Right atrium auricular region (tissue), 2 donors: ENCODE results near the gene APOLD1. TPM values are rescaled to one million over a fixed set of nuclear protein-coding genes. Genes with fewer than 3 reads are reported as not detected.
A peak's percentile ranks its signal among the peaks of the same experiment; 100 is the strongest.

Experiments used
- DNase-seq: peaks from one replicate; pipeline ENCODE4 v3.0.0-alpha.2; 2019; ENCODE audit warnings: low spot score
- H3K27ac ChIP-seq, 2 donors: fragments of 200-600 bp; sonication (generic); 1 replicate in 1 of 2; 2 replicates in 1 of 2; pipeline ENCODE4 v1.5.1; 2016 to 2019
- H3K27me3 ChIP-seq, 2 donors: fragments of 200-600 bp; sonication (generic); one replicate each; pipeline versions ENCODE4 v1.5.1 to v1.6.0; 2017 to 2019
- H3K36me3 ChIP-seq: fragments of 200-600 bp; sonication (generic); one replicate; pipeline ENCODE4 v1.5.1; 2016
- H3K4me1 ChIP-seq, 2 donors: fragments of 200-600 bp; sonication (generic); one replicate each; pipeline versions ENCODE4 v1.5.1 to v1.6.0; 2017 to 2019
- H3K4me3 ChIP-seq, 2 donors: fragments of 200-600 bp; sonication (generic); 1 replicate in 1 of 2; 2 replicates in 1 of 2; pipeline ENCODE4 v1.5.1; 2017 to 2019; ENCODE audit warnings: mild to moderate bottlenecking in 1 of 2, moderate library complexity in 1 of 2
- H3K9me3 ChIP-seq, 2 donors: fragments of 200-600 bp; sonication (generic); one replicate each; pipeline ENCODE4 v1.5.1; 2019
- CTCF ChIP-seq, 2 donors: fragments of 200-600 bp; sonication (generic); IDR thresholded peaks; one replicate each; pipeline ENCODE4 v1.5.1; 2019; ENCODE audit warnings: antibody characterized with exemption in 2 of 2
- total RNA-seq, 2 donors: library from RNA; depleted of rRNA; stranded (reverse); fragments of >200 nt; gene quantifications; one replicate each; pipeline ENCODE4 v1.1.0, GENCODE V29; 2016

Gene APOLD1
- total RNA-seq, 2 donors from 2014 or later, result 49.9 to 70.2 TPM

- no peak for DNase-seq
- Histone ChIP-seq H3K4me3 (no peak overlapping the region), H3K27ac (no peak overlapping the region), H3K27me3 (no peaks in the 10 kb centered on the region), H3K9me3 (no peaks in the 10 kb centered on the region), H3K36me3 (no peaks in the 10 kb centered on the region), H3K4me1 (no peaks in the 10 kb centered on the region)
- TF ChIP-seq CTCF (IDR thresholded peaks at IDR 0.05), result no peak
Measured at GRCh38 chr12:12745576-12746211, 39.8 kb upstream of the APOLD1 start.

- TF ChIP-seq CTCF (IDR thresholded peaks at IDR 0.05), result no peak
- no peaks in the 10 kb centered on the region for H3K4me1 ChIP-seq
- H3K4me3 ChIP-seq, result no peak overlapping the region
- DNase-seq, result no peak
- H3K9me3 ChIP-seq, result no peaks in the 10 kb centered on the region
- H3K36me3 ChIP-seq, result no peaks in the 10 kb centered on the region
- no peak overlapping the region for H3K27ac ChIP-seq
- H3K27me3 ChIP-seq, result no peaks in the 10 kb centered on the region
Measured at GRCh38 chr12:12747278-12747677, 38.2 kb upstream of the APOLD1 start.

DNA sequence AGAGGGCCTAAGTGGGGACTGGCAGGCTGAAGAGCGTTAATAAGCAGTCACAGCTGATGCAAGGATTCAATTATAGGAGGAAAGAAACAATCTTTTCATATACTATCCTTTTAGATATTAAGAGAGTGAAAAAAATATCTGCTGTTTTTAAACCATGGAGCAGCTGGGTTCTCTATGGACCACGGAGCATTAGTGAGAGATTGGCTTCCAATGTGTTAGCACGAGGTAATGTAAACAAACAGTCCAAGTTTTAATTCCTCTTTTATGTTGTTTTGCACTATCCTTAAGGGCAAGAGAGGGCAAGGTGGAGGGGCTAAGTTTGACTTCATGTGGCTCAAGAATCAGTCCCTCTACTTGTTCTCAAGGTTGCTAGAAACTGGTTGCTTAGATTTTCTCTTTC lies 37.4 kb upstream of the APOLD1 start:
- no peak overlapping the region for H3K4me3 ChIP-seq
- DNase-seq, result no peak
- H3K27me3 ChIP-seq, result no peaks in the 10 kb centered on the region
- H3K4me1 ChIP-seq, result no peaks in the 10 kb centered on the region
- H3K27ac ChIP-seq, result no peak overlapping the region
- H3K9me3 ChIP-seq, result no peaks in the 10 kb centered on the region
- no peaks in the 10 kb centered on the region for H3K36me3 ChIP-seq
- TF ChIP-seq CTCF (IDR thresholded peaks at IDR 0.05), result no peak

- H3K36me3 ChIP-seq, result no peaks in the 10 kb centered on the region
- TF ChIP-seq CTCF (IDR thresholded peaks at IDR 0.05), result no peak
- H3K27me3 ChIP-seq, result no peaks in the 10 kb centered on the region
- no peaks in the 10 kb centered on the region for H3K9me3 ChIP-seq
- DNase-seq, result no peak
- H3K4me3 ChIP-seq, result peak overlapping the region in 1 of 2 donors; percentile 33
- no peaks in the 10 kb centered on the region for H3K4me1 ChIP-seq
- peak overlapping the region in 1 of 2 donors; percentile 35 for H3K27ac ChIP-seq
Measured at GRCh38 chr12:12749433-12749832, 36.0 kb upstream of the APOLD1 start.

GRCh38 chr12:12755923-12756322 lies 29.5 kb upstream of the APOLD1 start:
- Histone ChIP-seq H3K27ac (no peak overlapping the region), H3K9me3 (no peaks in the 10 kb centered on the region), H3K27me3 (no peaks in the 10 kb centered on the region), H3K4me1 (no peaks in the 10 kb centered on the region), H3K36me3 (no peaks in the 10 kb centered on the region), H3K4me3 (no peak overlapping the region)
- no peak for TF ChIP-seq CTCF (IDR thresholded peaks at IDR 0.05)
- no peak for DNase-seq

- no peaks in the 10 kb centered on the region for H3K36me3 ChIP-seq
- no peak overlapping the region for H3K27ac ChIP-seq
- TF ChIP-seq CTCF (IDR thresholded peaks at IDR 0.05), result no peak
- no peak overlapping the region for H3K4me3 ChIP-seq
- no peaks in the 10 kb centered on the region for H3K27me3 ChIP-seq
- H3K9me3 ChIP-seq, result no peaks in the 10 kb centered on the region
- no peak for DNase-seq
- H3K4me1 ChIP-seq, result no peaks in the 10 kb centered on the region
Measured at GRCh38 chr12:12757121-12757520, 28.3 kb upstream of the APOLD1 start.
